Activated naive CD4-positive, alpha-beta T cell treated with anti-CD3 and anti-CD28 coated beads, Interleukin-2, amount 50 U/mL, for 16 hours (primary cell): ENCODE measurements around the gene GFRA1.

Experiments used
- DNase-seq: peaks from one replicate; pipeline ENCODE4 v3.0.0-alpha.2; 2020

GFRA1 gene

DNA sequence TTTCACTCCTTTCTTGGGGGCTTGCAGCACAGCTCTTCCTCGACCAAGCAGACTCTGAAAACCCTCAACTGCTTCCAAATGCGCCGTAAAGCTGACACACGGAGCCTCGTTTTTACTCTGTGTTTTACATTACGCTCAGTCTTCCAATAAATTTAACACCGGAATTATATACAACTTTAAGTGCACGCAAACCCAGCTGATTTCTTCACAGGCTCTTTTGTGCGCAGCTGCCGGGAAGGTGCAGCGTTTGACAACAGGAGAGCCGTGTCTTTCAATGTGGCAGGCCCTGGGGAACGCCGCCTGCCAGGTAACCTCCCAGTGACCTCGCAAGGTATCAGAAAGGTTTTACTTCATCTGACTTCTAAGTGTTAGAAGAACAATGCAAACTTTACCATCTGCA is 35.0 kb downstream of the GFRA1 start:
- DNase-seq = no peak

DNA sequence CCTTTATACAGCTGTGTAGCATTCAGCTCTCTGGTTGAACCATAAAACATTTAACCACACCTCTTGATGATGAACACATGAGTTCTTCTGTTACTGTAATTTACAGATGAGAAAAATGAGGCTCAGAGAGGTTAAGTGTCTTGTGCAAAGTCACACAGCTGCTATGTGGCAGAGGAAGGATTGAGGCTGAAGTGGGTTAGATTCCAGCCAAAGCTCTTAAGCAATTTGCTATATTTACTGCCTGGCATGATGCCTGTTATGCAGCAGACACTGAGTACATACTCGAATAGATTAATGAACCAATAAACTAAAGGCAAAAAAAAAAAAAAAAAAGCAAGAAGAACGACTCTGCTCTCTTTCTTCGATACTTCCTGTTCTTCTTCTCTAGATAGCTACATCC is 35.7 kb downstream of the GFRA1 start:
- no peak for DNase-seq

DNA sequence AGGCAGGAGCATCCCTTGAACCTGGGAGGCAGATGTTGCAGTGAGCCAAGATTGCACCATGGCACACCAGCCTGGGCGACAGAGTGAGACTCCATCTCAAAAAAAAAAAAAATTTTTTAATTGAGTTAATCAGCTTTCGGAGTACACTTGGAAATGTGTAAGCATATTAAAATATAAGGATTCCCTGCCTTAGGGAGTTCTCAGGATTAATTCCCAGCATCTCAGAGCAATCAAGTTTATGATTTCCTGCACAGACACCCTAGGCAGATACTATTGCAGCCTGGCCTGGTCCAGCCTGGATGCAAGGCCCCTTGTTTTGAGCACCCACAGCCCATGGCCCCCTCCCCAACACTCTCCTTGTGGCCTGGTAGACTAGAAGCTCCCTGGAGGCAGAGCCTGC is 39.8 kb downstream of the GFRA1 start:
- DNase-seq = no peak

DNA sequence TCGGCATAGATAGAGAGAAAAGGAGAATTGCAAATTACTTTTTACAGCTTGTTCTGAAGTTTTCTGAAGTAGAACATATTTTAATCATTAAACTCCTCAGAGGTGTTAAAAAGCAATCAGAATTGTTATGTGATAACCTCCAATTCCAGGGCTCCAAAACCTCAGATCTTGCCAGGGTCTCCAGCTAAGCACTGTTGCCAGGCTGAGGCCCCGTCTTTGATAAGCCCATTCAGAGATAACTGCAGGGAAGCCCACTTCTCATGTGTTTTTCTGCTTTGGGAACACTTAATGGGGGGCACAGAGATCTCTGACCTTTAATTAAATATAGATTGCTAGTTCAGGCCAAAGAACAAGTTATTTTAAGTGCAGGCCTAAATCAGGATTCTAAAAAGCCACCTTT is 40.4 kb downstream of the GFRA1 start:
- no peak for DNase-seq

DNA sequence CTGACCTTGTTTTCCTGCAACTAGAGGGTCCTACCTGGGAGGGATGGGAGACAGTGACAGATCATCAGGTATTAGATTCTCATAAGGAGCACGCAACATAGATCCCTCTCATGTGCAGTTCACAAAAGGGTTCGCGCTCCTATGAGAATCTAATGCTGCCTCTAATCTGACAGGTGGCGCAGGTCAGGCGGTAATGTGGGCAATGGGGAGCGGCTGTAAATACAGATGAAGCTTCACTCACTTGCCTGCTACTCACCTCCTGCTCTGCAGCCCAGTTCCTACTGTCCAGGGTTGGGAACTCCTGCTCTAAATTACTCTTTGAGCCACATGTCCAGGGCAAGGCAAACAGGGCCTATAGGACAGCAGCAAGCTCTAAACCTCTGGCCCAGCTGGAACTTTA is 46.2 kb downstream of the GFRA1 start:
- DNase-seq = no peak

DNA sequence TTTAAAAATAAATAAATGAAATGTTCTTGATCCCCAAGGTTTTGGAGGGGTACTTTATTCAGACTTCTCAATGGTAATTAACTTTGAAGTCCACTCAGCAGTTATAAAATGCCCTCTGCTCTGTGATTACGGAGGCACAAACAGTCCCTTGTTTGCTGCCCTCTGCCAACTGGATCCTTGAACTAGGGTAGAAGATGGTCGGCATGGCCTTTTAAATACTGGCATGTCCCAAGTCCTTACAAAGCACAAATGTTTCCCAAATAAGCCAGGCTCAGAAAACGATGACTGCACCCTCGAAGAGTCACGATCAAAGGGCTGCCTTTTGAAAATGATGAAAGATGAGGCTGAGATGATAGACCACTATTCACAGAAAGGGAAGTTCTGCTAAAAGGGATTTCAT is 47.0 kb downstream of the GFRA1 start:
- DNase-seq = no peak

DNA sequence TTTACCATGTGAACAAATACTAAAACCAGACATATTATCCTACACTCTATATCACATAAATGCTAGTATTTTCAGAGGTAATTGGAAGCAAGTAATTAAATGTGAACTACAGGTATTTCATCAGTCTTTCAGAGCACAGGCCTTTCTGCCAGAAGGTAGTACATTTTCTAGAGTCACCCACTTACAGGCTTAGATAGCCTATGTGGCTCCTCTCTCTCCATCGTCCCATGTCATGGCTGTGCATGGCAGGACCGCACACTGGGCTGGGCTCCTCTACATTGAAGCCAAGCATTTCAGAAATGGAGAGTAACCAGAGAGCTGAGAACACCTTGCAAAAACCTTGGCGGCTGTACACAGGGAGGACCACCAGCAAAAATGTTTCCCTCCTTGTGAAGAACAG is 49.7 kb downstream of the GFRA1 start:
- no peak for DNase-seq

DNA sequence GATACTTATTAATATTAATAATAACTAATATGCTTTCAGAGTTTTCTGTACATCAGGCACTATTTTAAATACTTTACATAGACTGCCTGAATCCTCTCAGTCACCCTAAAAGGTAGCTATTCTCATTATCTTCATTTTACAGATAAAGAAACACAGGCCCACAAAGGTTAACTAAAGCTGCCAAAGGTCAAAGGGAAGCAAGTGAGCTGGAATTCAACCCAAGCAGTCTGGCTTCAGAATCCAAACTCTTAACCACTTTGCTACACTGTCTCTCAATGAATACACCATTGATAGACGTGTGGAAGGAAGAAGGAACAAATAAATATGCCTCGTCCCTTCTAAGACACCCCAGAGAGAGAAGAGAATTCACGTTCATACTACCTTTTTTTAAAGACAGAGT is 52.0 kb downstream of the GFRA1 start:
- no peak for DNase-seq

DNA sequence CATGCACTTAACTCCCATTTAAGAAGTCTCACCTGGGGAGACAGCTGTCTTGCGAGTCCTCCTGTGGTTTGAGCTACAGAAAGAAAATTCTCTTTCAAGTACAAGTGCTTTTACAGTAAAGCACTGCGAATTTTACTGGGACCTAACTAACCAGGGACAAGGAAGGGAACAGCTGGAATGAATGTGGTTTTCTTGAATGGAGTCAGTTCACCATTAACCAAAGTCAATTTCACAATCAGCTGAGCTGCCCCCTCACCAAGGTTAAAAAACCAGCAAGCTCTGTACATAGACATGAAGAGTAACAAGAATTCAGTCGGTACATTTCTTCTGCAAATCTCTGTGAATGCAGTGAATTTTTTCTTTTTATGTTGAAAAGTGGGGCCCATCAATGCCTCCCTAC is 56.3 kb downstream of the GFRA1 start:
- no peak for DNase-seq

DNA sequence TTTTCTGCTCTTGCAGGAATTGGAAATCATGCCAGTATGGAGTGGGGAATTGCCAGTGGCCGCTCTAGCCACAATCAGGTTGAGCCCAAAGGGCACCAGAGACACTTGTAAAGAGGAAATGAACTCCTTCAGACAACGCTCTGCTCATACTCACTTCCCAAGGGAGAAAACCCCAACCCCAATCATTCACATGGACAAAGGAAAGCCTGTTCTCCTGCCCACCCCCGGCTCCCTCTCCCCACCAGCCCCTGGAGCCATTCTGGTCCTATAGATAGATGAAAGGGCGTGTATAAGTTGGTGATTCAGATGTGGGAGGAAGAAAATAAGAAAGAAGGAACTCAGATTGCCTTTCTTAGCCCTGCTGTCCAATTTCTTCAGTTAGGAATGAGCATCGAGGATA is 57.4 kb downstream of the GFRA1 start:
- DNase-seq = no peak

DNA sequence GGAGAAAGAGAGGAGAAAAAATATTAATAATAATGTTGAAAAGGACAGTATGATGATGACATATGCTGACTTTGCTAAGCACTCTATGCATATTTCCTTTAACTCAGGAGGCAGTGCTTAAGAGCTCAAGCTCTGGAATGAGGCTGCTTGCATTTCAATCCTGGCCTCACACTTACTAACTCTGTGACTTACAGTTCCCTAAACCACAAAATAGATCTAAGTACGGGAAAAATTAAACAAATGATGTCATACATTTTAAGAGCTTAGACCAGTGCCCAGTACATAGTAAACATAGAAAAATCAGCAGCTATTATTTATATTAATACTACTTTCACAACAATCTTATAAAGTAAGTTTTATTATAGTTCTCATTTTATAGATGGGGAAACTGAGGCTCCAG is 61.3 kb downstream of the GFRA1 start:
- DNase-seq = no peak

DNA sequence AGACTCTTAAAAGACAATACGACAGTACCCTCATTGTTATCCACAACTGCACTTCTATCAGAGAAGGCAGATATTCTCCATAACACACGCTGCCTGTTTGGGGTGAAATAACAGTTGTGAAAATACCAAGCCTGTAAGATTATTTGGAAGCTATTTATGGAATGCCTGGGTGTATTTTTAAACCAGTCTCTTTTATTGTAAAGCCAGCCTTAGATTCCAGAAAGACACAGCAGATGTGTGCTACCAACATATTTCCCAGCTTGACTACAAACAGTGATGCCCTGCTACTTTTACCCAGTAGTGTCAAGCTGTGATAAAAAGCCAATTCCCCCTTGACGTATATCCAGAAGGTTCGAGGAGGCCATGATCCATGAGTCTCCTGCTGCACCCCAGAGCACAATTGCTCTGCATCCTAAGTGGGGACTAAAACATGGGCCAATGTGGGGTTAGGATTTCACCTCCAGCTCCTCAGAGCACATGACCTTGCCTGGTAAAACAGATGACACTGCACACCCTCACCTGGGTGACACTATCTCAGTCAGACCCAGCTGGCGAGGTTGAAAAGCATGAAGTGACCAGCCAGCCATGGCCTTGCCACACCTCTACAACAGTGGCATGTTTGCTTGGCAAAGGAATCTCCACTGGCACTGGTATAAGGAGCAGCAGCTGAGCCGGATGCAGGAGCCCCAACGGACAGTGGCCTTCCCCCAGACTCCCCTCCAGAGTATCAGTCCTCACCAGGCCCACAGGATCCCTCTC is 62.2 kb downstream of the GFRA1 start:
- no peak for DNase-seq

DNA sequence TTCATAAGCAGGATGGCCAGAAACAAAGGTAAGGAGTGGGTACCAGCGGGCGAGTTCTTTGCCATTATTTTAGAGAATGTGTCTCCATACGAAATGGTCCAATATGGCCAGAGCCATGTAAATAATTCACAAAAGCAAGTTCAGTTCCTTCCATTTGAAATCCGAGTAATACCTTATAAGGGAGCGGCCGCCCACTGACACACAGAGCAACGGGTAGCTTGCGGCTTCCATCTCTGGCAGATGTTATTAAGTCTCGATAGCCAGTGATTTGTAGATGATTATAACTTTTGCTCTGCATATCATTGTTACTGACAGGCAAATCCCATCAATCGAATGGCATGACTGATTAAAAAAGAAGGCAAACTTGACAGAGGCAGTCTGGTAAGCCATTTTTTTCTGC is 63.2 kb downstream of the GFRA1 start:
- no peak for DNase-seq

DNA sequence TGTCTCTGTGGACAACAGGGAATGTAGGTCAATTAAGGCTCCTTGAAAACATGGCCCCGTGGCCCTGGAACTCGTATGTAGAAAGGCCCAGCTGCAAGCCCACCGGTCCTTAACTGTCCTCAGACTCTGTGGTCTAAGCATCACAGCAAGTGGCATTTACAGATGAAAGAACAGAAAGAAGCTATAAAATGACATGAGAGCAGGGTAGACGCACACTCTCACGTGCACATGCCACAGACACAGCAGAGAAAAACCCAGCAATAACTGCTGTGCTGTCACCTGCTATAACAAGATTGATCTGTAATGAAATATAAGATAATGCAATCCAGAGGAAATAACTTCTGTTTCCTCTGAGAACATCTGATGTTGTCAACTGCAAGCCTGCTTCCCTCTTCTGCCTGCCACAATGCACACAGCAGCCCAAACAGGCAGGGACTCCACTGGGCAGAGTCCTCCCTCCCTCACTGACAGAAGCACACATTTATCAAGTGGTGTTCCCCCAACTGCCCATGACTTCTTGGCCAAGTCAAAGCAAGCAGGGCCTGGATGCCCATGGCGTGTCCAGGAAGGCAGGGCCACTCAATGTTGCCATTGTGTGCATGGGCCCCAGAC is 63.9 kb downstream of the GFRA1 start:
- no peak for DNase-seq

DNA sequence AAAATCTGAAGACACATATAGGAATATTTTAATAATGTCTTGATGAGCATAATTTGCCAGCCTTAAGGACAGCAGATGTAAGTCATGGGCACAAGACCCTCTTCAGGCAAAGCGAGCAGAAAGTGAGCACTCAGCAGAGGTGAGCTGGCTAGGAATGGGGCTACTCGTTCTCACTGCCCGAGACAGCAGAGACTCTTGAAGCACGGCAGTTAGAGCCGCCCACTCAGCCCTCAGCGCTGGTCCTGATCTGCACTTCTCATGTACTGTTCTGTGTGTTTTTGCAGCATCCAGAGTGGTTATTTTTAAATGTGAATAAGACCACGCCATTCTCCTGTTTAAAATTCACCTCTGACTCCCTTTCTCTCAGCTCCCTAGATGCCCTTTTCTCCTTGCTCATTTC is 65.3 kb downstream of the GFRA1 start:
- DNase-seq = no peak

DNA sequence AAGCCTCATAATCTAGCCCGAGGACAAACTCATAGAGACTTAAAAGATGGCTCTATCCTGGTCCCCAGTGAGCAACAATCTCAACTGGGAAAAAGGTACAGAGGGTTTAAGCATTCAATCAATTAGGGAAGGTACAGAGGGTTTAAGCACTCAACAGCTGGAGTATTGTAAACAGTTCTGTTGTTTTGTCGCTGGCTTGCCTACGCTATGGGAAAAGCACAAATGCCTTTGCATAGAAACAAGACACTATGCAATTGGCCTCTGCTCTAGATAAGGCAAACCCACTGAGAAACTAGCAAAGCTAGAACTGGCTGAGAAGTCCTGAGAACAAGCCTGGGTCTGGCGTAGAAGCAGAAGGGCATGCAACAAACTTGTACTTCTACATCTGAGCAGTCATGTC is 69.3 kb downstream of the GFRA1 start:
- no peak for DNase-seq

DNA sequence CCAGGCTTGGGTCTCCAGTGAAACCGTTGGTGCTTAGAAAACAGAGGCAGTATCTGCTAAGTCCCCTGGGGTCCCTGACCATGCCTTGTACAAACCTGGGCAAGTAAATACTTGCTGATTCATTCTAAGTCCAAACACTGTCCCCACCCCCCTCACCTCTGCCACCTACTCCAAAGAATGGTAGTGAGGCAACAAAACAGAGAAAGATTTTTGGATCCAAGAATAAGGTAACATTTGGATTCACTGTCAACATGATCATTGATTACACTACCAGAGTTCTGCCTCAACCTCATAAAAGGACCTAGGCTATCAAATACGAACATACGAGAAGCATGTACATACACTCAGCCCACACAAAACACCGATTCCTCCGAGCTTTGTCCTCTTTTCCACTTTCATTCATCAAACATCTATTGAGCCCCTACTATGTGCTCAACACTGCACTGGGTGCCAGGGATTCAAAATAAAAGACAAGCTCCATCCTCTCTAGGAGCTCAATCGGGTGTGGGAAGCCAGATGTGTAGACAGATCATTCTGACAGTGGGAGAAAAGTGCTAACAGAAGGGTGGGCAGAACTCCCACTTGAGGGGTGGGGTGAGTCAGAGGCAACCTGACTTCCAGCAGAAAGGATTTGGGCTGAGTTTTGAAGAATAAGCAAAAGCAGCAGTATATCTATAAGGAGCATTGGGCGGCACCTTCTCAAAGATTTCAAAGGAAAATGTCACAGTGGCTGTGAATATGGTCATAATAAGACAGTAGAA is 71.2 kb downstream of the GFRA1 start:
- DNase-seq = no peak

DNA sequence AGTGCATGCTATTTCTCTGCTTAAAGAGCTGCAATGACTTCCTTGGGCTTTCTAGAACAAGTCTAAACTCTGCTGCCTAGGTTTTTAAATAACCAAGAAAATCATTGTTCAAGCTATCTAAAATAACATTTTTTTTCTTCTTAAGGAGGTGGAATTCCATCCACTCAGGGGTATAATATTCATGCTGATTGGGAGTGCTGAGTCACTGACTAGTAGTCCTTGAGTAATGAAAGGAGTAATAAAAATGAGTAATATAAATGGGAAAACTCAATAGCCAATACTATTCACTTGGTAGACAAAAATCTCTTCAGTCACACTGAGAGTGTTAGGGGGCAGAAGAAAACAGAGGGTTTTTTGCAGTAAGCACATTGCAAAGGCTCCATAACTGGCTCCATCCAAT is 72.0 kb downstream of the GFRA1 start:
- DNase-seq = no peak

DNA sequence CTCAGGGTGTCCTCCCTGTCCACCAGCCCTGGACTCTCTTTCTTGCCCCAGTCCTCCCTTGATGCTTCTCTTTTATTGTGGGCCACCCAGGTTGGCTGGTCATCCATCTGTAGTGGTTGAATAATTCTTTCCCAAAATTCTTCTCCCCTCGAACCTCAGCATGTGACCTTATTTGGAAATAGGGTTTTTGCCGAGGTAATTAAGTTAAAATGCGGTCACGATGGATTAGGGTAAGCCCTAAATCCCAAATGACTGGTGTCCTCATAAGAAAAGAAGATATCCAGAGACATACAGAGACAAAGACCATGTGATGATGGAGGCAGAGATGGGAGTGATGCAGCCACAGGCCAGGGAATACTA is 74.3 kb downstream of the GFRA1 start:
- DNase-seq = no peak

DNA sequence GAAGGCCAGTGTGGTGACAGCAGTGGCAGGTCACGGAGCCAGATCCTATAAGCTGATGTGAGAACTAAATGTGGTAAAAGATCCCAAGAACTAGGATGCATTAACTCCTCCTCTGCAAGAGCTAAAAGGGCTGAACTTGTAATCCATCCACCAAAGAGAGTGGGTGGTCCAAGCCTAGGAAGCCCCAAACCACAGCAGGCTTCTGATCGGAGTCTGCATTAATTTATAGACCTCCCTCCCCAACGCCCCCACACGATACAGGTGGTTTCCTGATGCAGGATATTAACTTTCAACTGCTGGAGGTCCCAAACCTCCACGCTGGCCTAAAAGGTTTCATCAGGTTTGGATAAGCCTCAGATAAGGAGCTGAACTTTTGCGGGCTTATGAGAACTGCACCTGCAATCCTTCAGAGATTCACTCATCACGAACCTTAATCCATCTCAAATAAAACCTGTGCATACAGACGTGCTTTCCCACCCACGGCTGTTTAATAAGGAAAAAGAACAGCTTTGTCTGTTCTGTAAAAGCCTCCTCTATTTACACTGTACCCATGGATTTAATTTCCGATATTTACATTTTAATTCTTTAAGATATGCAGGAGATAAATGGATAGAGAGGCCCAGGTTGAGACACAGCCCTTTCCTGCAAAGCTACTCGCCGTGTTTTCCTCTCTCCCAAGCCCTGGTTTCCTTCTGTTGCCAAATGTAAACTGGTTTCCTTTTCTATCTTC is 74.9 kb downstream of the GFRA1 start:
- DNase-seq = no peak

DNA sequence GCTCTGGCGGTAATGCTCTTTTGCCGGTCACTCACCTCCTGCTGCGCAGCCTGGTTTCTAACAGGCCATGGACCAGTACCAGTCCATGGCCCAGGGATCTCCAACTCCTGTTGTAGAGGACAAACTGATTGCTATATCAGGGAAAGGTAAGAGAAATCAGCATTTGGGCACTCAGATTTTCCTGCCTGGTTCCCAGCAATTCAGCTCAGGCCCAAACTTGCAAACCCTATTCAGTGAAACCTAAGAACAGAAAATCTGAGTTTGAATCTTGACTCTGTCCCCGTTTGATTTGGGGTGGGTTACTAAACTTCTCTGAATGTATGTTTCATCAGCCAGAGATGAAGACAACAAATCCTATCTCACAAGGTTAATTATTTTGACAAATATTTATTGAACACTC is 77.4 kb downstream of the GFRA1 start:
- no peak for DNase-seq

DNA sequence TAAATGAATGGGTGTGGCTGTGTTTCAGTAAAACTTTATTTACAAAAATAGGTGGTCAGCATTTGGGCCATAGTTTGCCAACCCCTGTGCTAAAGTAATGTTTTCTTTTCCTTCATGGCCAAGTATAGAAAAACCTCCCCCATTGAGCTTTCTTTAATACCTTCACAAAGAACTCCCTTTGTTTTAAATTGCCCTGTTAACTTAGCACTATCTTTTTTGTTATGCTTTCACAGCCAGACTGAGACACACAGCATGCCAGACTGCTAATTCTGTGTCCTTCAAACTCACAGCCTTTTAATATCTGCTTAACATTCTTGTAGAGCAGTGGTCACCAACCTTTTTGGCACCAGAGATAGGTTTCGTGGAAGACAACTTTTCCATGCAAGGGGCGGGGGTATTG is 78.0 kb downstream of the GFRA1 start:
- no peak for DNase-seq

DNA sequence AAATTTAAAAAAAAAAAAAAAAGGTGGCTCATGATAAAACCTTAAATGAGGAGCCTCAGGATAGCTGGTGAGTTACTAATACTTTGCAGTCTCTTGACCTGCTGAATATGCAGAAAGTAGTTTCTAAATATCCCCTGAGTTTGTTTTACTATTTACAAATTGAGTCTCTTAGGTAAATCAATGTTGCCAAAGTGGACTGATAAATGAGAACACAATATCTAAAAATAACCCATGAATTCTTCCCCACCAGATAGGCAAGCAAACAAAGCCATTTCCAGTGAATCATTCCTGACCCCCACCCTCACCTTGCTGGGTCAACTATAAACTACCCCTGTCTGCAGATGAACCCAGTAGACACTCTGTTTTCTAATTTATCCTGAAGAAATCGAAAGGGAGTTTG is 78.9 kb downstream of the GFRA1 start:
- DNase-seq = no peak

DNA sequence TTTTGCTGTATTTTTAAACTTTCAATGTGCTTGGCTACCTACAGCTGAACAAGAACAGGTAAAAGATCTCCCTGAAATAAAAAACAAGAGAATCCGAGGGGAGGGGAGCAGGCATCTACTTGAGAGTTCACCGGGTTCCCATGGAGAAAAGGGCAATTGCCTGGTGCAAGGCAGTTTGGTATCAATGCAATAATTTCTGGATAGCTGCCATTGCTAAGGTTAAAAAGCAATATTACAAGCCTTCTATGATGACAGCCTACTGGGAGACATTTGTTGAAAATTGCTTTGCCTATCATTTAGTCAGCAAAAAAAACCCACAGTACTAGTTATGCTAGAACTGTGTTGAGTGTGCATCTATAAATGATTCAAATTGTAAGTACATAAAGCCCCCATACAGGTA is 82.1 kb downstream of the GFRA1 start:
- no peak for DNase-seq
